ENCODE results near the gene KDR.

Gene KDR

DNA sequence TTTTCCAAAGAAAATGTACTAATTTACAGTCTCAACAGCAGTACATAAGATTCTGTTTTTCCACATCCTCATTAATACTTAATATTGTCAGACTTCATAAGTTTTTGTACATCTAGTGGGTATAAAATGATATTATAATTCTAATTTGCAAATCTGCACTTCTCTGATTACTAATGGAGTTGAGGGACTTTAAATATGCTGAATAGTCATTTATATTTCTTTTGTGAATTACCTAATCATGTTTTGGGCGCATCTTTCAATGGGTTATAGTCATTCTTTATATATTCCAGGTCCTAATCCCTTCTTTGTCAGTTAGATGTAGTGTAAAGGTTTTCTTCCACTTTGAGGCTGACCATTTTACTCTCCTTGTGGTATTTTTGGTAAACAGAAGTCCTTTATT lies 96.1 kb downstream of the KDR start:
- TF ChIP-seq, protein P1, sequence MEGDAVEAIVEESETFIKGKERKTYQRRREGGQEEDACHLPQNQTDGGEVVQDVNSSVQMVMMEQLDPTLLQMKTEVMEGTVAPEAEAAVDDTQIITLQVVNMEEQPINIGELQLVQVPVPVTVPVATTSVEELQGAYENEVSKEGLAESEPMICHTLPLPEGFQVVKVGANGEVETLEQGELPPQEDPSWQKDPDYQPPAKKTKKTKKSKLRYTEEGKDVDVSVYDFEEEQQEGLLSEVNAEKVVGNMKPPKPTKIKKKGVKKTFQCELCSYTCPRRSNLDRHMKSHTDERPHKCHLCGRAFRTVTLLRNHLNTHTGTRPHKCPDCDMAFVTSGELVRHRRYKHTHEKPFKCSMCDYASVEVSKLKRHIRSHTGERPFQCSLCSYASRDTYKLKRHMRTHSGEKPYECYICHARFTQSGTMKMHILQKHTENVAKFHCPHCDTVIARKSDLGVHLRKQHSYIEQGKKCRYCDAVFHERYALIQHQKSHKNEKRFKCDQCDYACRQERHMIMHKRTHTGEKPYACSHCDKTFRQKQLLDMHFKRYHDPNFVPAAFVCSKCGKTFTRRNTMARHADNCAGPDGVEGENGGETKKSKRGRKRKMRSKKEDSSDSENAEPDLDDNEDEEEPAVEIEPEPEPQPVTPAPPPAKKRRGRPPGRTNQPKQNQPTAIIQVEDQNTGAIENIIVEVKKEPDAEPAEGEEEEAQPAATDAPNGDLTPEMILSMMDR (IDR thresholded peaks at IDR 0.05), result no peak

Data from LNCAP (cell line).